Putamen (tissue), 1 donor: Measurements from ENCODE around the gene TRIM31.
"Not testable (repeated sequence)": the region's sequence is repeated elsewhere in the genome, so short reads cannot be mapped to it uniquely, and the experiment has no call there.

ENCODE experiments used
- DNase-seq: peaks from one replicate; pipeline ENCODE4 v3.0.0-alpha.2; 2016; ENCODE audit warnings: low spot score

The TRIM31 gene

DNA sequence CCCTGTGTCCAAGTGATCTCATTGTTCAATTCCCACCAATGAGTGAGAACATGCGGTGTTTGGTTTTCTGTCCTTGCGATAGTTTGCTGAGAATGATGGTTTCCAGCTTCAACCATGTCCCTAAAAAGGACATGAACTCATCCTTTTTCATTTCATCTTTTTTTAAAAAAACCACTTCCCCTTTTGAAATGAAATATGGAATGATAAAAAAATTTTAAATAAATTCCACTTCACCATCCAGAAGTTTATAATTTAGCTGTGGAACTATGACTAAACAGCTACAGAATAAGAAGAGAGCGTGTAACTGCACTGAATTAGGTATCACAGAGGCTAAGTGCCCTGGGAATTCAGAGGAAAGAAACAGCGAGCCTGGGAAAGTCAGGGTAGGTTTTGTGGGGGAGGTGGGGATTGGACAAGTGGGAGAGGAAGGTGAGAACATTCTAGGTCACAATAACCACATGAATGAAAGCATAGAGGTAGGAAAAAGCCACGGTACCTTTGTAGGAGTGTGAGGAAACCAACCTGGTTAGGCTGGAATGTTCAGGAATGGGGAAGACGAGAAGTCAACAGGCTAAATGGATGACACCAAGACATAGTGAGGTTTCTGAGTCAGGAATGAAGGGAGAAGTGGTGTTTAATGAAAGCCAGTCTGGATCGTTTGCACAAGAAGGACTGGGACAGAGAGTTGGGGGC is 37.1 kb upstream of the TRIM31 start:
- DNase-seq: no peak

DNA sequence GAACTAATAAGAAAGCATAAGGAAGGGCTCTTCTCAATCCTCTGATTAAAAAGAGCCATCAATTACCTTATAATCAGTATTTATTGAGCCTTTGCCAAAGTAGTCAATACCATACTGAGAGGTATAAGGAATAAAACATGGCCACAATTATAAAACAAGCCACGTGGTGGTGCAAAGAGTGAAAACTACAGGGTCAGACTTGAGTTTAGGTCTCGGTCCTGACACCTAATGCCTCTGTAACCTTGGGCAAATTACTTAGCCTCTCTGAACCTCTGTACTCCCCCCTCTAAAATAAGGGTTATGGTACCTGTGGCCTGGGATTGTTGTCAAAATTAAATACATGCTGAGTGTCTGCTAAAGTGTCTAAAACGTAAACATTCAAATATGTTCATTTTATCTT is 36.3 kb upstream of the TRIM31 start:
- DNase-seq: no peak

GRCh38 chr6:30147096-30147495 is 34.2 kb upstream of the TRIM31 start:
- DNase-seq: no peak

DNA sequence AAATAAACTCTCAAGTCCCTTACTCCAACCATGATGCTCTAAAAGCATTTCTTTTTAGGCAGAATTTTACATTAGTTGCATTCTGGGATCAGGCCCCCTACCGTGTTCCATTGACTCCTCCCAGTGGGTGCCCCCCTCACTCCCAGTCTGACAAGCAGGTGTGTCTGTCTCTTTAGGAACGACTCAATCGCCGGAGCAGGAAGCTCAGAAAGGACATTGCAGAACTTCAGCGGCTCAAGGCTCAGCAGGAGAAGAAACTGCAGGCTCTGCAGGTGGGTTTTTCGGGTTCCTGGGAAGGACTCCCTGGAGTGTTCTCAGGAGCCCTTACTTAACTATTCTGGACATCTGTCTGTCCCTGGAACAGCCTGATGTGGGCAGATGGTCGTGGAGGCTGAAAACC is 32.9 kb upstream of the TRIM31 start:
- DNase-seq: no peak

DNA sequence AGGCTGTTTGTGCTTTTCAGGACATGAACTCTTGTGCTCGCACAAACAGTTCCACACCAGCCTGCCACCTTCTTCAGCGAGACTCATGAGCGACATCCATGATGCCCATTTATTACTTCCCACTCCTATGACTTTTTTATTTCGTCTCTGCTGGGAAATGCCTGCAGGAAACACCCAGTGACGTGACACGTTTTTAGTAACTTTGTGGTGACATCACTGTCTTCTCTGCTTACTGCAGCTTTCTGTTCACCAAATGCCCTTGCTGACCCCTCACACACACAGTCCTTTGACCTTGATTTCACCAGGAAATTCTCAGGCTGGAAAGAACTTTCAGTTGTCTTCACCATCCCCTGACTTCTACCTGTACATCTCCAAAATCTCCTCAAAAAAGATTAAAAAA is 31.9 kb upstream of the TRIM31 start:
- DNase-seq: no peak

DNA sequence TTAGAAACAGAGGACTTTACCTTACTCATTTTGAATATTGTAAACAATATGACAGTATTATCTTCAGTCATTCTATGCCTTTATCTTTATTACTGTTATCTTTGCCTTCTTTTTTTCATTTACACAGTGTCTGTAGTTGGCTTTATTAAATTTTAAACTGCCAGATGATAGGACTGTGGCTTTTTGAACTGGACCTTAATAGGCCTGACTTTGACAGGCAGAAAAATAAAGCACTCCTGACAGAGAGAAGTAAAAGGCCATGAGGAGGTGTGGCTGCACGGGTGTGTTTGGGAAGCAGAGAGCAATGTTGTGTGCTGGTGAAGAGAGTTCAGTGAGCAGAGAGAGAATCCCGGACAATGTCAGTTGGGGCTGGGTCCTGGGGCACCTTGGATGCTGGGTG is 30.9 kb upstream of the TRIM31 start:
- DNase-seq: no peak

DNA sequence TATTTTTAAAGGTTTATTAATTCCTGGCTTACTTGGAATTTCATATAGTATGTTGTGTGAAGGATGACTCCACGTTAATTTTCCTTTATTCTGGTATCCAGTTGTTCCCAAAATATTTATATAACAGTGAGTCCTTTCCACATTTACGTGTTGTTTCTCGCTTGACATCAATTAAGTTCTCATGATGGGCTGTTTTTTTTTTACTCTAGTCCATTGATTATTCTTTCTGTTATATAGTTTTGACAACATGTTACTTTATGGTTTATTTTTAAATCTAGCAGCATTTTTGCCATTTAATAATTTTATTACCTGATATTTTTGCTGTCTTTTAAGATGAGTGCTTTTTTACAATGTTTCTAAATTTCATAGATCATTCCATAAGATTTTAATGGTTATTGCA is 29.8 kb upstream of the TRIM31 start:
- no peak for DNase-seq

DNA sequence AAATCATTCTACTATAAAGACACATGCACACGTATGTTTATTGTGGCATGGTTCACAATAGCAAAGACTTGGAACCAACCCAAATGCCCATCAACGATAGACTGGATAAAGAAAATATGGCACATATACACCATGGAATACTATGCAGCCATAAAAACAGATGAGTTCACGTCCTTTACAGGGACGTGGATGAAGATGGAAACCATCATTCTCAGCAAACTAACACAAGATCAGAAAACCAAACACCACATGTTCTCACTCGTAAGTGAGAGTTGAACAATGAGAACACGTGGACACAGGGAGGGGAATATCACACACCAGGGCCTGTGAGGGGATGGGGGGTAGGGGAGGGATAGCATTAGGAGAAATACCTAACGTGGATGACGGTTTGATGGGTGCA is 27.4 kb upstream of the TRIM31 start:
- not testable (repeated sequence) for DNase-seq

DNA sequence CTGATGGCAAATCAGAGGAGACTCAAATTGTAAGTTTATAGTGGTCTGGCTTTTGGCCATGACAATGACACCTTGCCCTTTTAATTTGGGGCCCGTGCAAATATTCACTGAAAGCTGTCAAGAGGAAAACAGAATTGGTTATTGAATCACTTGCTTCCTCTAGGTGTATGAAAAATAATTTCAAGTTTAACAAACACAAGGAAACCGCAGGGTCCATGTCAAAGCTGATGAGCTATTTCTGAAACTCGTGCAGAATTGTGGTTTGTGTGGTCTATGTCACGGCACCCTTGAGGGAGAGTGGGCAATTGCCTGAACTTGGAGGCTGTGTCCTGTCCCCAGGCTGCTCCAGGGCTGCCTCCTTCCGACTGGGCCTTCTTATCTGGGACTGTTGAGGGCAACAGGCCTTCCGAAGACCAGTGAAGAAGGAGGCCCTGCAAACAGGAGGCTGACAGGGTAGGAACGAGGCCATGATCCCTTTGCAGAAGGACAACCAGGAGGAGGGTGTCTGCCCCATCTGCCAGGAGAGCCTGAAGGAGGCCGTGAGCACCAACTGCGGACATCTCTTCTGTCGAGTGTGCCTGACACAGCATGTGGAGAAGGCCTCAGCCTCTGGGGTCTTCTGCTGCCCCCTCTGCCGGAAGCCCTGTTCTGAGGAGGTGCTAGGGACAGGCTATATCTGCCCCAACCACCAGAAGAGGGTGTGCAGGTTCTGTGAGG is 23.8 kb upstream of the TRIM31 start:
- no peak for DNase-seq

DNA sequence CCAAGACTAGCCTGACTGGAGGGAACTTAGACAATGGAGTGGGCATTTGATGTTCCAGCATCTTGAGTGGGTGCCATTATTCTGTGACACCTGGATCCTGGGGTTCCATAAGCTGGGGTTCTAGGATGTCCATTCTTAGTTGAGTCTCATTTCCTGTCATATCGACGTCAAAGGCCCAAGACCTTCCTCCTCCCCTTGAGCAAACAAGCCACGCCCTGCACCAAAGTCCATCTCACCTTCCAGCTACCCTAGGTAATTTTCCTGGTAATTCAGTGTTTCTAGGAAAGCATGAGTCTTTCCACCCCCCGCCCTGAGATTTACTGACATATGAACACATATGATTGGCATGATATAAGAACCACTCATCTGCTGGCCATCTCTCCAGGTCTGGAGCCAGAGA is 22.9 kb upstream of the TRIM31 start, which contains the start of gene TRIM40:
Gene TRIM40, plus strand, starts transcription at position 384 of the 400 bp plus-strand sequence. CDS start 897 bp downstream, outside the sequence.
- no peak for DNase-seq

DNA sequence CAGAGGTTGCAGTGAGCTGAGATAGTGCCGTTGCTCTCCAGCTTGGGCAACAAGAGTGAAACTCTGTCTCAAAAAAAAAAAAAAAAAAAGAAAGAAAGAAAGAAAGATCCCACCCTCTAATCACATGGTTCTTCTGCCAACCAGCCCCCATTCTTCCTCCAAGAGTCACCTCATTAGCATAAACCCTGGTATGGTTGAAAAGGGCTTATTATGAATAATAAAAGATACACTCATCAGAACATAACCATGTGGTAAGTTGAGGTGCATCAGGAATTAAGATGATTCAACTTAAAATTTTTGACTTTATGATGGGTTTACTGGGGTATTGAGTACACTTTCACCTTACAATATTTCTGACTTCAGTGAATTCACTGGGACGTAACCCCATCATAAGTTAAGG is 22.3 kb upstream of the TRIM31 start:
- no peak for DNase-seq

DNA sequence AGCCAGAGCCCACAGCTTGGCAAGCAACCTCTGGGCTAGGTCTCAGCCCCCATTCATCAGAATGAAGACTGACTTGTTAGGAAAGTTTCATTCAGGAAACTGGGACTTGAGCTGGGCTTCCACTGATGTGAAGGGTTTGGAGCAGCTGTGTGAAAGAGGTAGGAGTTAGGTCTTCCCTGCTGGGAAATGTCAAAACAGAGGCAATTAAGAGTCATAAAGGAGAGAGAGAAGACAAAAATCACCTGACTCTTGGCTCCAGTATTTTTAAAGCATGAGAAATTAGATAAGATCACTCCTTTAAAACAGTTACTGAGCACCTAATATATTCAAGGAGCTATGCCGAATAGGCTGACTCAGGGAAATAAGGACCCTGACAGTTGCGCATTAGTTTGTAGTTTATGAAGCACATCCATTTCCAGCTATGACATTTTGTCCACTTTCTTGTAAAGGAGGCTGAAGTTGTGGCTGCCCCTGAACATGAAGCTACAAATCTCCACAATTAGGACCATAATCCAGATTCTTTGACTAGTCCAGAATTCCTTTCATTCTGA is 19.1 kb upstream of the TRIM31 start:
- no peak for DNase-seq

DNA sequence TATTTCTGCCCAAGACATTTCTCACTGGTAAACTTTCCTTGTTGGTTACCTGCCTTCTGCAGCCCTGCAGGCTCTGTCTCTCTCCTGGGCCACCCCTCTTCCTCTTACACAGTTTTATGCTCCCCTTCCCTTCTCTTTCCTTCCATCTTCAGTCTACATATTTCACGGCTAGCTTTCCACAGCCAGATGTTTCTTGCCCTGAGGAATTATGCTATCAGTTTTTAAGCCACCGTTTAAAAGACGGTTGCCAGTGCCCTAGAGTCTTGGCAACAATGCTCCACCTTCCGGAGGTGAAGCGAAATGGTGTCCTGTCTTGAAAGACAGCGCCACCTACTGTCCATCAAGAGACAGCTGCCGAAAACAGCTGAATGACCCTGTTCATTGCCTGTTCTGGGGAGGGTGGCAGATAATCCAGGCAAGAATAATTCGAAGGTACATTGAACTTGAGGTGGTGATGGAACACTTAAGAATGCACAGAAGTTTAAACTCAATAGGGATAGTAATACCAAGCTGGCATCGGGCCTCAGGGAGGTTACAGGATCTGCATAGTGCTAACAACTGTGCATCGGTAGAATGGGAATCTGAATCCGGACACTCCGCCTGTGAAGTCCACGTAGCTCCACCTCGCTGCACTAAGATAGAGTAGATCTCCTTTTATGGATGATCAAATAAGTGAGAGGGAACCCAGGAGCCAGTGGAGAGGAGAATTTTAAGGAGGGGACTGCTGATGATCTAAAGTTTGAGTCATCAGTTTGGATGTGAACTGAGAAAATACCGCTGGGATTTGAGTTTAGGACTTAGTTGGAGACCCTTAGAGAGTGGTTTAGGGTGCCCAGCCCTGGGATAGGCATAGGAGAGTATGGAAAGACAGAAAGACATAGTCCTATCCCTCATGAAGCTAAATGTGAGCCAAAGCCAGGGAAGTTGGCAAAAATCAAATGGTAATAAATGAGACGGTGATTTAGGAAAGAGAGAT is 18.3 kb upstream of the TRIM31 start:
- peak; percentile 63 for DNase-seq

DNA sequence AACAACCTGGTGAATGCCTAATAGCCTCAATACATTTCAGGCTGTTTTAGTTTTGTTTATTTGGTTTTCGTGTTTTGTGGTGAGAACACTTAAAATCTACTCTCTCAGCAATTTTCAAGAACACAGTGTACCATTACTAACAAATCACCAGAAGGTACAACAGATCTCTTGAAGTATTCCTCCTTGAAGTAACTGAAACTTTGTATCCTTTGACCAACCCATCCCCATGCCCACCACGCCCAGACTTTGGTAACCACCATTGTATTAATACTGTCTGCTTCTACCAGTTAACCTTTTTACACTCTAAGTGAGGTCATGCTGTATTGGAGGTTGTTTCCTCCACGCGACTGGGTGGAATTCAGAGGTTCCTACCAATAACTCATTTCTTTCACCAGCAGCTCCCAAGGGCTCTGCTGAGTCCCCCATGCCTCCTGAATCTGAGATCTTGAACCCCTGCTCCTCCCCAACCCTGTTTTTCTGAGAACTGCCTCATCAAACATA is 17.3 kb upstream of the TRIM31 start:
- DNase-seq: no peak

GRCh38 chr6:30129265-30130178 is 16.6 kb upstream of the TRIM31 start:
- DNase-seq: no peak

DNA sequence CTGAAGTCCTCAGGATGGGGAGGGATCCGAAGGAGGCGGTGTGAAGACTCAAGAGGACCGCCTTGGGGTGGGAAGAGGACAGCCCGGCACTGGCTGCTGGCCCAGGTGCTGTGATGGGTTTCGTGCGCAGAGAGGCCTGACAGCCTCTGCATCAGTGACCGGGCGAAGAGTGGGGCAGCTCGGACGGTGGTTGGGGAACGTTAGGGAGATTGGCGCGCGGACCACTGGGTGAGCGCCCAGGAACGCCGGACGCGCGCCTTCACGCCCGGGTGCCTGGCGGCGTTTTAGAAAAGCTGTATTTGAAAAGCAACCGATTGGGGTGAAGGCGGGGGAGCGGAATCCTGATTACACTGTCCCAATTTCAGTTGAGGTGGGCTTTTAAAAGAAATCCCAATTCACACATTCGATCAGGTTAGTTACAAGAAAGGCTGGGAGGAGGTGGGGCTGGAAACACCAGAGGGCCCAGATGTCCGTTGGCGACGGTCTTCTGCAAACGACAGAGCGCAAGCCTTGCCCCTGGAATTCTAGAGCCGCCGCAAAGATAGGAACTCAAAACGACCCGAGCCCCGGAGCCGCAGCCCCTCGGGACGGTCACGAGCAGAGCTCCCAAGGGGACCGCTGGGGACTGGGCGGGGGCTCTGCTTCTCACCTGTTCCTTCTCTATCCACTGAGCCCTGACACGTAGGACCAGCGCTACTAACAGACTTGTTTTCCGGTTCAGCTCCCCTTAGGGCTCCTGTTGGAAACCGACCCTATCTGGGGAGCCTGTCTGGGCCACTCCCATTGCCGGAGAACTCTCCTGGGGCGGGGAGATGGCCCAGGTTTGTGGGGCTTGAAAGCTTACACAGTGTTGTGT is 14.6 kb upstream of the TRIM31 start:
- no peak for DNase-seq

- DNase-seq: no peak
These were observed 9.6 kb upstream of the TRIM31 start for GRCh38 chr6:30122515-30122914.

DNA sequence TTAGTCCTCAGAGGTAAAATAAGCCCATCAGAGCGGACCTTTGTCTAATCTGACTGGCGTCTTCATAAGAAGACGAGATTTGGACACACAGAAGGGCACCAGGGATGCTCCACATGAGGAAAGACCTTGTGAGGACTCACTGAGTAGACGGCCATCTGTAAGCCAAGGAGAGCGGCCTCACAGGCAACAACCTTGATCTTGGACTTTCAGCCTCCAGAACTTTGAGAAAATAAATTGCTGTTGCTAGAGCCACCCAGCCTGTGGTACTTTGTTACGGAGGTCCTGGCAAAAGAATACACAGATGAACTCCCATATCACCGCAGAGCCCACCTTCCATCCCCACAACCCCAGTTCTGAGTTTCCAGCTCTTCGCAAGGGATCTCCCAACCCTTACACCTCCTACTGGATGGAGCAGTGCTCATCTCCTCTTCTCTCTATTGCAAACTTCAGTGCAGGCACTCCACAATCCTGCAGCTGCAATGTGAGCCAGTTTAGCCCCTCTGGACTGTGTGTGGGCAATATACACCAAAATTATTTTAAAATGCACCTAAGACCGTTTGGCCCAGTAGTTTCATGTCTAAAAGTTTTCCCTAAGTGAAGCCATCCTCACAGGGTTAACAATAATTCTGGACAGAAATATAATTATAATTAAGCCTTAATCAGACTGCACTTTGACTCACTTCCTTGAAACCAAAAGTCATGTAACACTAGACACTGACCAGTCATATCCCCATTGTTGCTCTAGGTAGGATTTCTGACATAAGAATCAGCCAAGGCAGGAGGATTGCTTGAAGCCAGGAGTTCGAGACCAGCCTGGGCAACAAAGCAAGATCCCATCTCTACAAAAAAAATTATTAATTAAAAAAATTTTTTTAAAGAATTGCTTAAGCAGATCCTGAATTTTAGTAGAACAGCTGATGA is 8.8 kb upstream of the TRIM31 start:
- no peak for DNase-seq

- not testable (repeated sequence) for DNase-seq
These were observed 5.8 kb upstream of the TRIM31 start for GRCh38 chr6:30118691-30119090.
